Measurements from ENCODE around the gene LHX3.

DNA sequence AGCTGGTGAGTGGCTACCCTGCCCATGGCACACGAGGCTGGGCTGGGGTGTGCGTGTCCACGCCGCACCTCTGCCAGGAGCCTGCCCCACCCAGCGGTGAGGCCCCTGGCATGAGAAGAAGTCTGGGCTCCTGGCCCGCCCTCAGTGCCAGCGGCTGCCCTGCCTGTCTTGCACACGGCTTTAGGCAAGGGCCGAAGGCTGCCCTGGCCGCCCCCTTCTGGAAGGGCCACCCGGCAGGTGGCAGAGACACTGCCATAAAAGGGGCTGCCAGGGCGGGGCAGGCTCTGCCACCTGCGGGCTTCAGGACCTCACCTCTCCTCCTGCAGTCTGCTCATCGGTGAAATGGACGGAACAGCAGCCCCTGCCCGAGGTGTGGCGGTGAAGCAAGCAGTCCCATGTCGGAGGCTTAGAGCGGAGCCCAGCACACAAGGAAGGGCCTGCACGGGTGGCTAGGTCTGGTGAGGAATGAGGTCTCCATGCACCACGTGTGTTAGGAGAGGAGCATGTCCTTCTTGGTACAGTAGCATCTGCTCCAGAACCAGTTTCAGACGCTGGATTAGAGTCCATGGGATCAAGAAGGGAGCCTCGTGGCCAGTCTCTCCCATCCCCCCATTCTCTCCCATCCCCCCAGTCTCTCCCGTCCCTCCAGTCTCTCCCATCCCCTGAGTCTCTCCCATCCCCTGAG is 51.4 kb downstream of the LHX3 start:
- TF ChIP-seq, protein P1, sequence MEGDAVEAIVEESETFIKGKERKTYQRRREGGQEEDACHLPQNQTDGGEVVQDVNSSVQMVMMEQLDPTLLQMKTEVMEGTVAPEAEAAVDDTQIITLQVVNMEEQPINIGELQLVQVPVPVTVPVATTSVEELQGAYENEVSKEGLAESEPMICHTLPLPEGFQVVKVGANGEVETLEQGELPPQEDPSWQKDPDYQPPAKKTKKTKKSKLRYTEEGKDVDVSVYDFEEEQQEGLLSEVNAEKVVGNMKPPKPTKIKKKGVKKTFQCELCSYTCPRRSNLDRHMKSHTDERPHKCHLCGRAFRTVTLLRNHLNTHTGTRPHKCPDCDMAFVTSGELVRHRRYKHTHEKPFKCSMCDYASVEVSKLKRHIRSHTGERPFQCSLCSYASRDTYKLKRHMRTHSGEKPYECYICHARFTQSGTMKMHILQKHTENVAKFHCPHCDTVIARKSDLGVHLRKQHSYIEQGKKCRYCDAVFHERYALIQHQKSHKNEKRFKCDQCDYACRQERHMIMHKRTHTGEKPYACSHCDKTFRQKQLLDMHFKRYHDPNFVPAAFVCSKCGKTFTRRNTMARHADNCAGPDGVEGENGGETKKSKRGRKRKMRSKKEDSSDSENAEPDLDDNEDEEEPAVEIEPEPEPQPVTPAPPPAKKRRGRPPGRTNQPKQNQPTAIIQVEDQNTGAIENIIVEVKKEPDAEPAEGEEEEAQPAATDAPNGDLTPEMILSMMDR (conservative IDR thresholded peaks at IDR 0.05 in 1 of 2, IDR thresholded peaks at IDR 0.05 in 1 of 2; ENCODE audit: low read depth in 1 of 2, low read length in 2 of 2): no peak
- no peak for TF ChIP-seq EZH2 (IDR thresholded peaks at IDR 0.05; ENCODE audit: low read length, missing control alignments)
